Islet precursor cell (in vitro differentiated cells): ENCODE data around the gene MAN1C1.
"Not testable (repeated sequence)": the region's sequence is repeated elsewhere in the genome, so short reads cannot be mapped to it uniquely, and the experiment has no call there.

ENCODE experiments used
- DNase-seq: peaks from one replicate; pipeline ENCODE4 v3.0.0-alpha.2; 2018

Gene MAN1C1

GRCh38 chr1:25583519-25584370 lies 32.8 kb upstream of the MAN1C1 start:
- no peak for DNase-seq

- peak; percentile 94 for DNase-seq
Observed at GRCh38 chr1:25586181-25586588, 30.4 kb upstream of the MAN1C1 start.

- no peak for DNase-seq
Observed at GRCh38 chr1:25587290-25587689, 29.3 kb upstream of the MAN1C1 start.

- DNase-seq = peak; percentile 75
Observed at GRCh38 chr1:25588224-25588623, 28.4 kb upstream of the MAN1C1 start.

- DNase-seq = not testable (repeated sequence)
Observed at GRCh38 chr1:25588786-25589185, 27.8 kb upstream of the MAN1C1 start.

GRCh38 chr1:25590096-25590824 lies 26.3 kb upstream of the MAN1C1 start:
- DNase-seq = peak; percentile 78

- no peak for DNase-seq
Observed at GRCh38 chr1:25593861-25594260, 22.7 kb upstream of the MAN1C1 start.

GRCh38 chr1:25594971-25595370 lies 21.6 kb upstream of the MAN1C1 start:
- no peak for DNase-seq

GRCh38 chr1:25596641-25597040 lies 19.9 kb upstream of the MAN1C1 start:
- not testable (repeated sequence) for DNase-seq

GRCh38 chr1:25598879-25599278 lies 17.7 kb upstream of the MAN1C1 start:
- DNase-seq = no peak

- no peak for DNase-seq
Observed at GRCh38 chr1:25599969-25600610, 16.5 kb upstream of the MAN1C1 start.

GRCh38 chr1:25600971-25601699 lies 15.5 kb upstream of the MAN1C1 start:
- not testable (repeated sequence) for DNase-seq

- not testable (repeated sequence) for DNase-seq
Observed at GRCh38 chr1:25603779-25604538, 12.6 kb upstream of the MAN1C1 start.

GRCh38 chr1:25607123-25607522 lies 9.5 kb upstream of the MAN1C1 start:
- no peak for DNase-seq

- DNase-seq = peak; percentile 85
Observed at GRCh38 chr1:25608488-25609178, 8.0 kb upstream of the MAN1C1 start.

- peak; percentile 73 for DNase-seq
Observed at GRCh38 chr1:25609921-25610320, 6.7 kb upstream of the MAN1C1 start.

GRCh38 chr1:25610822-25611630 lies 5.6 kb upstream of the MAN1C1 start:
- peak; percentile 46 for DNase-seq

- DNase-seq = peak; percentile 14
Observed at GRCh38 chr1:25611843-25612242, 4.7 kb upstream of the MAN1C1 start.

- DNase-seq = peak; percentile 1
Observed at GRCh38 chr1:25612421-25612820, 4.2 kb upstream of the MAN1C1 start.

GRCh38 chr1:25613091-25613490 lies 3.5 kb upstream of the MAN1C1 start:
- peak; percentile 12 for DNase-seq
